ENCODE results near the gene METTL3. TPM values are rescaled to one million over a fixed set of nuclear protein-coding genes. Genes with fewer than 3 reads are reported as not detected.

METTL3 gene
- total RNA-seq, 1 donor from 2014 or later = 96.6 TPM

GRCh38 chr14:21503376-21503775 is 7.8 kb downstream of the METTL3 start:
- Mint-ChIP-seq H3K36me3 (ENCODE audit: low read depth) (peaks cover 21% of the 10 kb centered on the region), H3K4me1 (peaks cover 12% of the 10 kb centered on the region), H3K9me3 (no peaks in the 10 kb centered on the region), H3K27ac (ENCODE audit: unreplicated experiment) (no peak overlapping the region), H3K27me3 (ENCODE audit: low read depth) (no peaks in the 10 kb centered on the region), H3K4me3 (no peak overlapping the region)
- no peak for DNase-seq (ENCODE audit: low read depth, low spot score)
- TF ChIP-seq, protein P1, sequence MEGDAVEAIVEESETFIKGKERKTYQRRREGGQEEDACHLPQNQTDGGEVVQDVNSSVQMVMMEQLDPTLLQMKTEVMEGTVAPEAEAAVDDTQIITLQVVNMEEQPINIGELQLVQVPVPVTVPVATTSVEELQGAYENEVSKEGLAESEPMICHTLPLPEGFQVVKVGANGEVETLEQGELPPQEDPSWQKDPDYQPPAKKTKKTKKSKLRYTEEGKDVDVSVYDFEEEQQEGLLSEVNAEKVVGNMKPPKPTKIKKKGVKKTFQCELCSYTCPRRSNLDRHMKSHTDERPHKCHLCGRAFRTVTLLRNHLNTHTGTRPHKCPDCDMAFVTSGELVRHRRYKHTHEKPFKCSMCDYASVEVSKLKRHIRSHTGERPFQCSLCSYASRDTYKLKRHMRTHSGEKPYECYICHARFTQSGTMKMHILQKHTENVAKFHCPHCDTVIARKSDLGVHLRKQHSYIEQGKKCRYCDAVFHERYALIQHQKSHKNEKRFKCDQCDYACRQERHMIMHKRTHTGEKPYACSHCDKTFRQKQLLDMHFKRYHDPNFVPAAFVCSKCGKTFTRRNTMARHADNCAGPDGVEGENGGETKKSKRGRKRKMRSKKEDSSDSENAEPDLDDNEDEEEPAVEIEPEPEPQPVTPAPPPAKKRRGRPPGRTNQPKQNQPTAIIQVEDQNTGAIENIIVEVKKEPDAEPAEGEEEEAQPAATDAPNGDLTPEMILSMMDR (conservative IDR thresholded peaks at IDR 0.05) = no peak

- Mint-ChIP-seq H3K4me1 (peaks cover 7% of the 10 kb centered on the region), H3K36me3 (ENCODE audit: low read depth) (peaks cover 14% of the 10 kb centered on the region), H3K27ac (ENCODE audit: unreplicated experiment) (no peak overlapping the region)
These were observed 9.6 kb downstream of the METTL3 start for GRCh38 chr14:21501568-21501967.

GRCh38 chr14:21498540-21499526 is 12.3 kb downstream of the METTL3 start:
- Mint-ChIP-seq H3K4me3 (no peak overlapping the region), H3K9me3 (no peaks in the 10 kb centered on the region), H3K27ac (ENCODE audit: unreplicated experiment) (no peak overlapping the region), H3K36me3 (ENCODE audit: low read depth) (peaks cover 18% of the 10 kb centered on the region), H3K4me1 (peaks cover 7% of the 10 kb centered on the region), H3K27me3 (ENCODE audit: low read depth) (no peaks in the 10 kb centered on the region)
- peak; percentile 36 for DNase-seq (ENCODE audit: low read depth, low spot score)
- TF ChIP-seq, protein P1 (conservative IDR thresholded peaks at IDR 0.05) = peak; percentile 73

More at GRCh38 chr14:21501568-21501967, 9.6 kb downstream of the METTL3 start:
- Mint-ChIP-seq H3K9me3 (no peaks in the 10 kb centered on the region), H3K4me3 (no peak overlapping the region), H3K27me3 (ENCODE audit: low read depth) (no peaks in the 10 kb centered on the region)
- TF ChIP-seq, protein P1 (conservative IDR thresholded peaks at IDR 0.05) = no peak
- DNase-seq (ENCODE audit: low read depth, low spot score) = no peak

DNA sequence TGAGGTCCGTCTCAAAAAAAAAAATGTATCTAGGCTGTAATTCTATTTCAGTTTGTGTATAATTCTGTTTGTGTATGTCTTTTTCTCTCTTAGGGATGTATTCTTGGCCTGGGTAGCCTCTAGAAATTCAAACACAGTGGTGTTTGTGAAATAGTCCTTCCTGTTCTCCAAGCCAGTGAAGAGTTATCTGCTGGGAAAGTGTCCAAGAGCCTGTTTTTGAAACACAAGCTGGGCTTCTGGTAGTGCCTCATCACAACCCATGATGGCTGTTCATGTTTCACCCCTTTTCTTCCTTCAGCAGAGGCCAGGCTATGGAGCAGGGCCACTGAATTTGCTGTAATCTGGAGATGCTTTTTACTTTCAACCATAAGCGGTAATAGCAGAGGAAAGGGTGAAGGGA is 14.7 kb downstream of the METTL3 start:
- Mint-ChIP-seq H3K27me3 (ENCODE audit: low read depth) (no peaks in the 10 kb centered on the region), H3K4me1 (peaks cover 7% of the 10 kb centered on the region)
- TF ChIP-seq, protein P1 (conservative IDR thresholded peaks at IDR 0.05) = no peak

GRCh38 chr14:21494902-21495762 is 16.0 kb downstream of the METTL3 start:
- no peak for DNase-seq (ENCODE audit: low read depth, low spot score)

More for the DNA sequence above, 14.7 kb downstream of the METTL3 start:
- no peaks in the 10 kb centered on the region for H3K9me3 Mint-ChIP-seq
- H3K4me3 Mint-ChIP-seq = no peak overlapping the region
- H3K36me3 Mint-ChIP-seq (ENCODE audit: low read depth) = peaks cover 25% of the 10 kb centered on the region
- DNase-seq (ENCODE audit: low read depth, low spot score) = no peak
- H3K27ac Mint-ChIP-seq (ENCODE audit: unreplicated experiment) = no peak overlapping the region

More at GRCh38 chr14:21494902-21495762, 16.0 kb downstream of the METTL3 start:
- peaks cover 19% of the 10 kb centered on the region for H3K36me3 Mint-ChIP-seq (ENCODE audit: low read depth)
- H3K27me3 Mint-ChIP-seq (ENCODE audit: low read depth) = no peaks in the 10 kb centered on the region
- TF ChIP-seq, protein P1 (conservative IDR thresholded peaks at IDR 0.05) = no peak
- H3K4me1 Mint-ChIP-seq = peaks cover 7% of the 10 kb centered on the region
- H3K27ac Mint-ChIP-seq (ENCODE audit: unreplicated experiment) = no peak overlapping the region
- no peaks in the 10 kb centered on the region for H3K9me3 Mint-ChIP-seq
- H3K4me3 Mint-ChIP-seq = no peak overlapping the region
